Lung (tissue), 12 donors: ENCODE measurements around the gene PLEKHA6. TPM values are rescaled to one million over a fixed set of nuclear protein-coding genes. Genes with fewer than 3 reads are reported as not detected.

Source experiments
- ATAC-seq: fragments of 200-7000 bp; cut with Tn5 transposase; one replicate; pipeline ENCODE4 v1.9.1; 2020; ENCODE audit warnings: moderate number of reproducible peaks; ENCODE audit not compliant: insufficient read depth, low FRiP score
- DNase-seq, 3 donors: peaks; one replicate each; pipeline ENCODE4 v3.0.0-alpha.2; 2013 to 2017
- H3K27ac ChIP-seq, 2 donors: one replicate each; pipeline ENCODE4 v1.5.1; 2013; ENCODE audit warnings: mild to moderate bottlenecking in 2 of 2, moderate library complexity in 2 of 2, control low read depth in 1 of 2, inconsistent platforms in 1 of 2, low read depth in 1 of 2, low read length in 1 of 2
- H3K27me3 ChIP-seq, 3 donors: one replicate each; pipeline ENCODE4 v1.5.1; 2013; ENCODE audit warnings: low read length in 2 of 3; ENCODE audit not compliant: control insufficient read depth in 3 of 3, insufficient read depth in 3 of 3
- H3K36me3 ChIP-seq, 4 donors: one replicate each; pipeline ENCODE4 v1.5.1; 2013; ENCODE audit warnings: low read length in 4 of 4, mild to moderate bottlenecking in 1 of 4, moderate library complexity in 1 of 4; ENCODE audit not compliant: control insufficient read depth in 4 of 4, insufficient read depth in 4 of 4
- H3K4me1 ChIP-seq, 5 donors: one replicate each; pipeline ENCODE4 v1.5.1; 2013; ENCODE audit warnings: low read length in 5 of 5, mild to moderate bottlenecking in 2 of 5, moderate library complexity in 1 of 5; ENCODE audit not compliant: control insufficient read depth in 5 of 5, insufficient read depth in 5 of 5
- H3K4me3 ChIP-seq: one replicate; pipeline ENCODE4 v1.5.1; 2013; ENCODE audit warnings: mild to moderate bottlenecking, control low read depth, moderate library complexity
- H3K9ac ChIP-seq, 2 donors: one replicate each; pipeline ENCODE4 v1.5.1; 2013; ENCODE audit warnings: low read length in 2 of 2, control low read depth in 1 of 2; ENCODE audit not compliant: insufficient read depth in 1 of 2
- H3K9me3 ChIP-seq, 4 donors: one replicate each; pipeline ENCODE4 v1.5.1; 2013; ENCODE audit warnings: low read length in 3 of 4, mild to moderate bottlenecking in 1 of 4, moderate library complexity in 1 of 4; ENCODE audit not compliant: control insufficient read depth in 4 of 4, insufficient read depth in 3 of 4
- CTCF ChIP-seq: IDR thresholded peaks from 2 replicates; pipeline ENCODE4 v1.5.1; 2012; ENCODE audit warnings: mild to moderate bottlenecking; ENCODE audit errors: control extremely low read depth, extremely low read depth
- WGBS, 2 donors: extraction: QIAGEN DNeasy Blood & Tissue Kit; methylation state at CpG; one replicate each; pipeline ENCODE4 v1.1.7; 2013; 5-methylcytosine and 5-hydroxymethylcytosine counted together
- polyA plus RNA-seq, 2 donors: library from polyadenylated mRNA; stranded (reverse); fragments of 200-250 nt; gene quantifications; one replicate each; pipeline ENCODE4 v1.2.1, GENCODE V29; 2013
- total RNA-seq, 2 donors: library from RNA; depleted of rRNA in 1 of 2; stranded (reverse); fragments of >200 nt in 1 of 2; gene quantifications; one replicate each; pipeline ENCODE4 v1.2.1, GENCODE V29; 2014 to 2021
- donor health status: control.
- donor health status: control.
- donor health status: Bipolar disorder and iron deficiency.
- donor health status: healthy.
- donor health status: DM: yes; HTN: yes; CAD: no.

The PLEKHA6 gene
- total and polyA plus RNA-seq, 4 donors = 0.88 to 10.5 (median 3.3) TPM

- no peaks in the 10 kb centered on the region for H3K36me3 ChIP-seq
- no peak for ATAC-seq
- TF ChIP-seq CTCF = no peak
- H3K9ac ChIP-seq = no peak overlapping the region
- H3K27ac ChIP-seq = no peak overlapping the region
- no peak for DNase-seq
- H3K4me3 ChIP-seq = no peak overlapping the region
- WGBS, 2 donors = 40 to 70% methylated on average over 6 of the region's 6 CpGs
- H3K27me3 ChIP-seq = no peaks in the 10 kb centered on the region
- H3K9me3 ChIP-seq = no peaks in the 10 kb centered on the region
- H3K4me1 ChIP-seq = peaks cover 0 to 7% (median 3%) of the 10 kb centered on the region in 5 donors
Measured at GRCh38 chr1:204316164-204316563, 43.6 kb downstream of the PLEKHA6 start.

- Histone ChIP-seq H3K9ac (no peak overlapping the region), H3K4me3 (no peak overlapping the region), H3K36me3 (no peaks in the 10 kb centered on the region), H3K27me3 (no peaks in the 10 kb centered on the region), H3K27ac (no peak overlapping the region), H3K9me3 (no peaks in the 10 kb centered on the region), H3K4me1 (peaks cover 0 to 7% (median 3%) of the 10 kb centered on the region in 5 donors)
- 86 to 90% methylated on average over 12 of the region's 12 CpGs for WGBS, 2 donors
- no peak for ATAC-seq
- no peak for TF ChIP-seq CTCF
- DNase-seq = no peak
Measured at GRCh38 chr1:204314893-204315658, 44.7 kb downstream of the PLEKHA6 start.

GRCh38 chr1:204314171-204314892 lies 45.4 kb downstream of the PLEKHA6 start:
- H3K4me3 ChIP-seq = no peak overlapping the region
- no peaks in the 10 kb centered on the region for H3K9me3 ChIP-seq
- DNase-seq (no peak), ATAC-seq (peak; percentile 56)
- no peaks in the 10 kb centered on the region for H3K27me3 ChIP-seq
- no peaks in the 10 kb centered on the region for H3K36me3 ChIP-seq
- TF ChIP-seq CTCF = no peak
- H3K4me1 ChIP-seq = peaks cover 0 to 7% (median 3%) of the 10 kb centered on the region in 5 donors
- 73 to 79% methylated on average over 7 of the region's 7 CpGs for WGBS, 2 donors
- no peak overlapping the region for H3K27ac ChIP-seq
- H3K9ac ChIP-seq = no peak overlapping the region
